HepG2 (cell line): Measurements from ENCODE around the gene SYT17.

ENCODE experiments used
- GABPB1 ChIP-seq: IDR thresholded peaks from 2 replicates; pipeline ENCODE4 v1.6.1; 2016; ENCODE audit warnings: mild to moderate bottlenecking, missing genetic modification reagents, moderate library complexity, missing compliant biosample characterization
- TF ChIP-seq, protein P1 (sequence below): IDR thresholded peaks from 2 replicates; pipeline ENCODE4 v1.6.1; 2016; ENCODE audit warnings: control low read depth

DNA sequence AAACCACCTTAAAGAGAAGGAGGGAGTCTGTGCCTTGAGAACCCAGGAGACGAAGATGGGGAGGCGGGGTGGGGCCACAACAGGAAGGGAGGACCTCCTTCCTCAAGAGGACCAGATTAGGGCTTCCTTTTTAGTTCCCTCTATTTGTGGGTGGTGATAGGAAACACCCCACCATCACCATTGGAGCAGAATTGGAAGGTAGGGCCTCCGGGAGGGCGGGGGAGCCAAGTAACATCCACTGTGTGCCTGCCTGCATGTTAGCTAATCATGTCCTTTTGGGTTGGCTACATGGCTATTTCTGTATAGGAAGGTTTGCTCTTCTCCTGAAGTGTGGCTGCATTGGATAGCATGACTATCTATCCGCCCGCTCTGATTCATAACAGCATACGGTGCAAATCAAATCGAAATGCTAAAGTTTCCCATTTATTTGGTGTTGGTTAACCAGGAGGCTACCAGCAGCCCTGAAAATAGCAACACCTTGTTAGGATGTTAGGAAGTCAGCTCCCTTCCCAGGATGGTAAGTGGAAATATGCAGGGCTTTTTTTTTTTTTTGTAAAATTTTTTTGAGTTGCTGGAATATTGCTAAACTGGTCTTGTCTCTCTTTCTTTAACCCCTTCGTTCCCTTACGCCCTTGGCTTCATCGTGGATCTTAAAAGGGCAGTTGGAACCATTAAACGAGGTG is 4.2 kb downstream of the SYT17 start:
- TF ChIP-seq, protein P1, sequence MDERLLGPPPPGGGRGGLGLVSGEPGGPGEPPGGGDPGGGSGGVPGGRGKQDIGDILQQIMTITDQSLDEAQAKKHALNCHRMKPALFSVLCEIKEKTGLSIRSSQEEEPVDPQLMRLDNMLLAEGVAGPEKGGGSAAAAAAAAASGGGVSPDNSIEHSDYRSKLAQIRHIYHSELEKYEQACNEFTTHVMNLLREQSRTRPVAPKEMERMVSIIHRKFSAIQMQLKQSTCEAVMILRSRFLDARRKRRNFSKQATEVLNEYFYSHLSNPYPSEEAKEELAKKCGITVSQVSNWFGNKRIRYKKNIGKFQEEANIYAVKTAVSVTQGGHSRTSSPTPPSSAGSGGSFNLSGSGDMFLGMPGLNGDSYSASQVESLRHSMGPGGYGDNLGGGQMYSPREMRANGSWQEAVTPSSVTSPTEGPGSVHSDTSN (CRISPR knock-in tag): no peak
- no peak for TF ChIP-seq GABPB1 (CRISPR knock-in tag)
